OCI-LY3 (cell line): Measurements from ENCODE around the gene OGFOD2.

Experiments used
- H2AFZ ChIP-seq: fragments of 200-600, 300-600 bp; shearing (Covaris generic); 2 replicates; pipeline ENCODE4 v1.6.0; 2014; ENCODE audit warnings: antibody characterized with exemption, low read depth, low read length
- H3K27ac ChIP-seq: fragments of 200-600, 300-600 bp; sonication (generic); 2 replicates; pipeline ENCODE4 v1.5.1; 2014; ENCODE audit warnings: mild to moderate bottlenecking, low read length, moderate library complexity, mixed read lengths
- H3K27me3 ChIP-seq: fragments of 200-600, 300-600 bp; sonication (generic); 2 replicates; pipeline ENCODE4 v1.6.1; 2014; ENCODE audit warnings: low read depth, low read length, mixed read lengths
- H3K36me3 ChIP-seq: fragments of 200-600, 300-600 bp; sonication (generic); replicated peaks from 2 replicates; pipeline ENCODE3; 2014; ENCODE audit warnings: low read depth, low read length, mixed read lengths
- H3K4me1 ChIP-seq: fragments of 300-600, 200-600 bp; sonication (generic); 2 replicates; pipeline ENCODE4 v1.6.1; 2014; ENCODE audit warnings: low read length, mixed read lengths
- H3K4me2 ChIP-seq: fragments of 200-600, 300-600 bp; sonication (generic); 2 replicates; pipeline ENCODE4 v1.6.1; 2014; ENCODE audit warnings: low read length, mixed read lengths
- H3K4me3 ChIP-seq: fragments of 300-600, 200-600 bp; sonication (generic); 2 replicates; pipeline ENCODE4 v1.5.1; 2014; ENCODE audit warnings: antibody characterized with exemption, mild to moderate bottlenecking, low read length, moderate library complexity
- H3K79me2 ChIP-seq: fragments of 300-600, 200-600 bp; shearing (Covaris generic); 2 replicates; pipeline ENCODE4 v1.6.1; 2014; ENCODE audit warnings: mild to moderate bottlenecking, low read length, mixed read lengths
- H3K9ac ChIP-seq: fragments of 300-600, 200-600 bp; shearing (Covaris generic); 2 replicates; pipeline ENCODE4 v1.6.0; 2014; ENCODE audit warnings: mild to moderate bottlenecking, low read length, moderate library complexity
- H3K9me3 ChIP-seq: fragments of 200-600, 300-600 bp; shearing (Covaris generic); 2 replicates; pipeline ENCODE4 v1.6.1; 2014; ENCODE audit warnings: low read length, mixed read lengths; ENCODE audit not compliant: insufficient read depth
- H4K20me1 ChIP-seq: fragments of 200-600, 300-600 bp; sonication (generic); 2 replicates; pipeline ENCODE4 v1.6.1; 2016; ENCODE audit warnings: low read length, mixed read lengths; ENCODE audit not compliant: insufficient read depth
- EZH2phosphoT487 ChIP-seq: fragments of 200-600 bp; shearing (Covaris generic); IDR thresholded peaks from 2 replicates; pipeline ENCODE4 v1.6.1; 2018; ENCODE audit warnings: antibody characterized with exemption, mixed run types, low read depth
- TF ChIP-seq, protein P1 (sequence below): fragments of 200-600, 300-600 bp; sonication (generic); IDR thresholded peaks from 2 replicates; pipeline ENCODE4 v1.5.1; 2014; ENCODE audit warnings: antibody characterized with exemption, low read length, low read depth

The OGFOD2 gene

DNA sequence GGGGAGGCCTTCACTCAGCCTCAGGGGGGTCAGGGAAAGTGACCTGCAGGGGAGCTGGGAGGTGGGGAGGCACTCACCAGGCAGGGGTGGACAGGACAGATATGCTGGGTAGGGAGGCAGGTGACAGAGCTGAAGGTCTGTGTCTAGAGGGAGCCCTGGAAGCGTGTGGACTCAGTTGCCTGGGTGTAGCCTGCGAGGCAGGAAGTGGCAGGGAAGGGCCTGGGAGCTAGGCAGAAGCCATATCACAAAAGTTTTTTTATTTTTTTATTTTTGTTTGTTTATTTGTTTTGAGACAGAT is 44.7 kb downstream of the OGFOD2 start:
- H2AFZ ChIP-seq = no peak overlapping the region
- H3K79me2 ChIP-seq = no peaks in the 10 kb centered on the region
- no peaks in the 10 kb centered on the region for H3K9me3 ChIP-seq
- TF ChIP-seq EZH2phosphoT487 = no peak
- TF ChIP-seq, protein P1, sequence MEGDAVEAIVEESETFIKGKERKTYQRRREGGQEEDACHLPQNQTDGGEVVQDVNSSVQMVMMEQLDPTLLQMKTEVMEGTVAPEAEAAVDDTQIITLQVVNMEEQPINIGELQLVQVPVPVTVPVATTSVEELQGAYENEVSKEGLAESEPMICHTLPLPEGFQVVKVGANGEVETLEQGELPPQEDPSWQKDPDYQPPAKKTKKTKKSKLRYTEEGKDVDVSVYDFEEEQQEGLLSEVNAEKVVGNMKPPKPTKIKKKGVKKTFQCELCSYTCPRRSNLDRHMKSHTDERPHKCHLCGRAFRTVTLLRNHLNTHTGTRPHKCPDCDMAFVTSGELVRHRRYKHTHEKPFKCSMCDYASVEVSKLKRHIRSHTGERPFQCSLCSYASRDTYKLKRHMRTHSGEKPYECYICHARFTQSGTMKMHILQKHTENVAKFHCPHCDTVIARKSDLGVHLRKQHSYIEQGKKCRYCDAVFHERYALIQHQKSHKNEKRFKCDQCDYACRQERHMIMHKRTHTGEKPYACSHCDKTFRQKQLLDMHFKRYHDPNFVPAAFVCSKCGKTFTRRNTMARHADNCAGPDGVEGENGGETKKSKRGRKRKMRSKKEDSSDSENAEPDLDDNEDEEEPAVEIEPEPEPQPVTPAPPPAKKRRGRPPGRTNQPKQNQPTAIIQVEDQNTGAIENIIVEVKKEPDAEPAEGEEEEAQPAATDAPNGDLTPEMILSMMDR = no peak
- H3K4me3 ChIP-seq = no peak overlapping the region
- H3K27ac ChIP-seq = no peak overlapping the region
- H3K36me3 ChIP-seq = no peaks in the 10 kb centered on the region
- H4K20me1 ChIP-seq = no peaks in the 10 kb centered on the region
- no peak overlapping the region for H3K4me2 ChIP-seq
- H3K4me1 ChIP-seq = no peaks in the 10 kb centered on the region
- no peaks in the 10 kb centered on the region; the same call in 1 of the 2 replicates for H3K27me3 ChIP-seq
- no peak overlapping the region for H3K9ac ChIP-seq

DNA sequence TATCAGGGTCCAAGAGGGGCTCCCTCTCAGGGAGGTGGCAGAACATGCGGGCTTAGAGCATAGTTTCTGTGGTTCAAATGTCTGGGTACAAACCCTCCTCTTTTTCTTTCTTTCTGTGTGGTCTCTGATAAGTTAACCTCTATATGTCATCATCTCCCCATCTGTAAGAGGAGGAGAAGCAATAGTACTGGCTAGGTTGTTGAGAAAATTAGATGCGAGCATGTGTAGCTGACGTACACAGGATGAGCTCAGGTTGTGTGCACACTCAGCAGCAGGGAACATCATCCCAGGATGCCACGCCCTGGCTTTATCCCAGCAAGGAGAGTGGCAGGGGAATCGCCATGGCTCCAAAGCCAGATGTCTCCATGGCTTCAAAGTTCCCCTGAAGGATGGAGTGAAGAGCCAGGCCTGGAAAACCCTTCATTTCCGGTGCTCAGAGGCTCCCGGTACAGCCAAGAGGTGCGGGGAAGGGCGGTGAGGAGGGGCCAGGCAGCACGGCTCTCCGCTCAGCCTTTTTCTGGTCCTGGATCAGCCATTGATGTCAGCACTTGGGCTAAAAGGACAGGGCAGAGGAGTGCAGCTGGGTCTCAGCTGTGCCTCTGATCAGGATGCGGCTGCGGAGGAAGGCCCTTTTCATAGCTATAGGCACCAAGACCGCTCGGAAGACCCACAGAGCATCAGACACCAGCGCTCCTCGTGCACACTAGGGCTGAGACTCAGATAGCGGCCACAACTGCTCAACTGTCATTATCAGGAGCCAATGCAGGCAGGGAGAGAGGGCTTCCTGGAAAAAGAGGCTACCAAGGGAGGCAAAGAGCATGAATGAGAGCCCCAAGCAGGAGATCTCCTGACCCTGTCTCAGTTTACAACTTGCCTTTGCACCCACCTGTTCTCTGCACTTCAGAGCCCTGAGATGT is 46.9 kb downstream of the OGFOD2 start:
- no peaks in the 10 kb centered on the region for H3K27me3 ChIP-seq
- H3K9ac ChIP-seq = no peak overlapping the region
- no peak overlapping the region for H2AFZ ChIP-seq
- H3K36me3 ChIP-seq = no peaks in the 10 kb centered on the region
- H3K4me3 ChIP-seq = no peak overlapping the region
- no peaks in the 10 kb centered on the region for H3K9me3 ChIP-seq
- H3K79me2 ChIP-seq = no peaks in the 10 kb centered on the region
- H3K27ac ChIP-seq = no peak overlapping the region
- TF ChIP-seq, protein P1 = no peak
- no peak for TF ChIP-seq EZH2phosphoT487
- no peak overlapping the region for H3K4me2 ChIP-seq
- H4K20me1 ChIP-seq = no peaks in the 10 kb centered on the region
- H3K4me1 ChIP-seq = no peaks in the 10 kb centered on the region

DNA sequence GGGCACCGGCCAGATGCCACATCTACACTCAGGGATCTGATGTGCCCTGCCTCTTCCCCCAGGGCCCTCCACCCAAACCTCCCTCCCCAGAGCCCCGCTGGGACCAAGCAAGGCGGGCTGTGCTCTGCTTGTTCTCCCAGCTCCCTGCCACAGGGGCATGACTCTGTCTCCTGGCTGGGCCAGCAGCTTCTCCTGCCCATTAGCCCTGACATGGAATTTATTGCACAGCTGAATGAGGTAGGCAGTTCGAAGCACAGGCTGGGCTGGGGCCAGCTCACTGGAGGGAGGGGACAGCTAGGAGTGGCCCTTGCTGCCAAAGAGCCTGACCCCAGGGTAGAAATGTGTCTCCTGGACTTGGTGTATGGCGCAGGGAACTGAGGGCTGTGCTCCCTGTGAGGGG is 47.8 kb downstream of the OGFOD2 start:
- Histone ChIP-seq H3K27me3 (no peaks in the 10 kb centered on the region), H3K36me3 (no peaks in the 10 kb centered on the region), H2AFZ (no peak overlapping the region), H3K4me2 (no peak overlapping the region), H4K20me1 (no peaks in the 10 kb centered on the region), H3K4me1 (no peaks in the 10 kb centered on the region), H3K79me2 (no peaks in the 10 kb centered on the region), H3K4me3 (no peak overlapping the region), H3K9me3 (no peaks in the 10 kb centered on the region), H3K27ac (no peak overlapping the region), H3K9ac (no peak overlapping the region)
- TF ChIP-seq EZH2phosphoT487 = no peak
- TF ChIP-seq, protein P1 = no peak

DNA sequence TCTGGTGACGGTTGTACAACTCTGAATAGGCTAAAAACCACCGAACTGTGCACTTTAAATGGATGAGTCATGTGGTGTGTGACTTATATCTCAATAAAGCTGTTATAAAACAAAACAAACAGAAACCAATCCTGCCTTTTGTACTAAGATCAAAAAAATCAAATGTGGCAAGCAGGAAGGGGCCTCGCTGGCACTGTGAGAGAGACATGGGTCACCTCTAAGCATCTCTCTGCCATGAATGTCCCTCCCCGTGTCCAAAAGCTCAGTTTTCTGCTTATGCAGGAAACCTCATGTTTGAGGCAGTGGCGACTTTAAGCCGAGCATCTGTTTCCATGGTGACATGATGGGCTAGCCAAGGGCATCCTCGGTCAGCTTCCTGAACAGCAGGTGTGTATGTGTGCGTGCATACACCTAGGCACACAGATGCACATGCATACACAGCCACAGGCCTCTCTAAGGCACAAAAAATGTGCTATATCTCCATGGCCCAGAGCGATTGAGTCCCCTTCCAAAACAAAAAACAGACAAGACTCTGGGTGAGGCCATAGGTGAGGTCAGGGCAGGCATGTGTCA is 49.9 kb downstream of the OGFOD2 start:
- no peak overlapping the region for H3K27ac ChIP-seq
- no peaks in the 10 kb centered on the region for H3K36me3 ChIP-seq
- H3K9me3 ChIP-seq = no peaks in the 10 kb centered on the region
- H2AFZ ChIP-seq = no peak overlapping the region
- H3K4me1 ChIP-seq = no peaks in the 10 kb centered on the region
- no peaks in the 10 kb centered on the region for H4K20me1 ChIP-seq
- no peaks in the 10 kb centered on the region for H3K27me3 ChIP-seq
- no peak for TF ChIP-seq EZH2phosphoT487
- TF ChIP-seq, protein P1 = no peak
- no peak overlapping the region for H3K9ac ChIP-seq
- H3K4me3 ChIP-seq = no peak overlapping the region
- H3K79me2 ChIP-seq = no peaks in the 10 kb centered on the region
- H3K4me2 ChIP-seq = no peak overlapping the region
